Activated T-helper 2 cell treated with anti-CD3 and anti-CD28 coated beads, Interferon-gamma antibody, Interleukin-2, Interleukin-4, amounts not matched to agents 10 μg/mL and 5 μg/mL and 100 μg/mL, durations not matched to agents 14 hours and 24 hours and 36 hours (primary cell): Measurements from ENCODE around the gene TBCK. TPM values are rescaled to one million over a fixed set of nuclear protein-coding genes. Genes with fewer than 3 reads are reported as not detected.

ENCODE experiments used
- DNase-seq: peaks from one replicate; pipeline ENCODE4 v3.0.0; 2021; ENCODE audit warnings: low spot score
- H3K27ac Mint-ChIP-seq: one replicate; pipeline ENCODE4 v1.8.0; 2021; ENCODE audit warnings: mixed read lengths
- H3K27me3 Mint-ChIP-seq: one replicate; pipeline ENCODE4 v1.8.0; 2021; ENCODE audit warnings: low read depth, mixed read lengths
- H3K36me3 Mint-ChIP-seq: one replicate; pipeline ENCODE4 v1.8.0; 2021; ENCODE audit warnings: low read depth, mixed read lengths
- H3K4me1 Mint-ChIP-seq: one replicate; pipeline ENCODE4 v1.8.0; 2021; ENCODE audit warnings: low read depth, mixed read lengths
- H3K4me3 Mint-ChIP-seq: one replicate; pipeline ENCODE4 v1.8.0; 2021; ENCODE audit warnings: low read depth, mild to moderate bottlenecking, moderate library complexity, mixed read lengths
- H3K9me3 Mint-ChIP-seq: one replicate; pipeline ENCODE4 v1.8.0; 2021; ENCODE audit warnings: mixed read lengths
- intact Hi-C: fragments of 100-400 bp; cut with micrococcal nuclease; formaldehyde crosslinking; loops from one replicate; pipeline ENCODE4 v1.15.1; 2023
- total RNA-seq: library from RNA; stranded (reverse); gene quantifications from 2 replicates; pipeline ENCODE4 v1.2.3, GENCODE V29; 2022

Gene TBCK
- total RNA-seq, 1 donor from 2014 or later, result 29.8 TPM

DNA sequence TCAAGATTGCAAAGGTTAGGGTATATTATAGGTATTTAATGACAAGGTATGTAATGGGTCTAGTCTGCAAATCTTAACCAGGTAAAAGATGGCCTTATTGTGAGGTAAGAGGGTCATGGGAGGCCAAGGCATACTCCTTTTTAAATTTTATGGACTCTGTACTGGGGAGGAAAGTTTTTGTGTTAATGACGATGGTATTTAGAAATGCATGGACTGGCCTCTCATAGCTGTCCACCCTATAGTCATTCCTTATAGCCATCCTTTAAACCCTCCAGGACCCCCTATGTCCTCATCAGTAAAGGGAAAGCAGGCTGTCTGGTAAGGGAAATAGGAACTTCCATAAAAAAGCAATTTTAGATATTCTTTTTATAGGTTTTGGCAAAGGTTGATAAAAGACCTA, 1.8 kb upstream of the TBCK start:
- H3K4me1 Mint-ChIP-seq, result peaks cover 25% of the 10 kb centered on the region
- no peak for DNase-seq
- intact Hi-C loops, result loop anchor here (2.0 to 10.0 kb wide), 4 partner anchors 15 to 1171 kb away; partner anchors contain the start of genes GSTCD, INTS12 and TET2
- H3K9me3 Mint-ChIP-seq, result no peaks in the 10 kb centered on the region
- no peak overlapping the region for H3K4me3 Mint-ChIP-seq
- no peaks in the 10 kb centered on the region for H3K27me3 Mint-ChIP-seq
- H3K36me3 Mint-ChIP-seq, result peaks cover 22% of the 10 kb centered on the region
- H3K27ac Mint-ChIP-seq, result no peak overlapping the region

DNA sequence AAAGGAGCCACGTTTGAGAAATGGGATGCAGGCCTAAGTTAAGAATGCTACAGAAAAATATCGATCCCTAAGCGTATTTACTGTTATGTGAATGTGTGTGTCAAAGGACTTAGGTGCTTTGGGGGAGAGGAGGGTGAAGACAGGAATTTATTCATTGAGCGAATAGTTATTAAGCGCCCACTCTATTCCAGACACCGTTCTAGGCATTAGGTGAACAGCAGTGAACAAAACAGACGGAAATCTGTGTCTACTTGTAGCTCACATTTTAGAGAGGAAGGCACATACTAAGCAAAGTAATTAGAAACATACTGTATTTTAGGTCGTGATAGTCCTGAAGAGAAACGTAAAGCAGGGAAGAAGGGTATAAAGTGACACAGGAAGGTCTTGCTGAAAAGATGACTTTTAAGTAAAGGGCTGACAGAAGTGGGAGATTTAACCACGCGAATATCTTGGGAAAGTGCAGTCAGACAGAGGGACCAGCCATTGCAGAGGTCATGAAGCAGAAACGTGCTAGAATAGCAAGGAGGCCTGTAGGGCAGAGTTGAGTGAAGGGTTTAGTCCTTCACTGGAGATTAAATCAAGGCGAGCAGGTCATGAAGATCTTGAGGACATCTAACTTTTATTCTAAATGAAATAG, 882 bp upstream of the TBCK start:
- Mint-ChIP-seq H3K4me1 (peaks cover 26% of the 10 kb centered on the region), H3K36me3 (peaks cover 23% of the 10 kb centered on the region), H3K9me3 (no peaks in the 10 kb centered on the region), H3K4me3 (no peak overlapping the region), H3K27me3 (no peaks in the 10 kb centered on the region), H3K27ac (no peak overlapping the region)
- DNase-seq, result no peak
- intact Hi-C loops, result loop anchor here (1.0 to 10.0 kb wide), 5 partner anchors 16 to 1403 kb away; partner anchors contain the start of genes GSTCD, INTS12, PAPSS1 and TET2

GRCh38 chr4:106315476-106315967, 487 bp downstream of the TBCK start:
- DNase-seq, result no peak
- Mint-ChIP-seq H3K36me3 (peaks cover 12% of the 10 kb centered on the region), H3K9me3 (no peaks in the 10 kb centered on the region), H3K27me3 (no peaks in the 10 kb centered on the region), H3K4me3 (no peak overlapping the region), H3K27ac (no peak overlapping the region), H3K4me1 (peaks cover 23% of the 10 kb centered on the region)
- intact Hi-C loops, result loop anchor here (2.0 to 10.0 kb wide), 4 partner anchors 49 to 1168 kb away; partner anchors contain the start of genes GSTCD, INTS12 and TET2

GRCh38 chr4:106314960-106315359, 1.0 kb downstream of the TBCK start:
- H3K27me3 Mint-ChIP-seq, result no peaks in the 10 kb centered on the region
- H3K4me3 Mint-ChIP-seq, result no peak overlapping the region
- peaks cover 23% of the 10 kb centered on the region for H3K4me1 Mint-ChIP-seq
- peak overlapping the region; percentile 91 for H3K27ac Mint-ChIP-seq
- intact Hi-C loops, result loop anchor here (2.0 to 10.0 kb wide), 4 partner anchors 48 to 1168 kb away; partner anchors contain the start of genes GSTCD, INTS12 and TET2
- H3K9me3 Mint-ChIP-seq, result no peaks in the 10 kb centered on the region
- peaks cover 7% of the 10 kb centered on the region for H3K36me3 Mint-ChIP-seq
- no peak for DNase-seq

GRCh38 chr4:106312997-106313522, 2.9 kb downstream of the TBCK start:
- Mint-ChIP-seq H3K4me3 (peak overlapping the region; percentile 37), H3K4me1 (peaks cover 15% of the 10 kb centered on the region), H3K36me3 (peaks cover 6% of the 10 kb centered on the region), H3K27ac (peak overlapping the region; percentile 70), H3K27me3 (no peaks in the 10 kb centered on the region), H3K9me3 (no peaks in the 10 kb centered on the region)
- no peak for DNase-seq
- intact Hi-C loops, result loop anchor here (10.0 kb wide), 1 partner anchor 1008 kb away; no protein-coding TSS in a partner anchor

GRCh38 chr4:106312377-106312776, 3.6 kb downstream of the TBCK start:
- Mint-ChIP-seq H3K4me3 (no peak overlapping the region), H3K36me3 (peaks cover 6% of the 10 kb centered on the region), H3K27ac (no peak overlapping the region), H3K4me1 (peaks cover 15% of the 10 kb centered on the region), H3K27me3 (no peaks in the 10 kb centered on the region), H3K9me3 (no peaks in the 10 kb centered on the region)
- no peak for DNase-seq
- intact Hi-C loops, result loop anchor here (10.0 kb wide), 1 partner anchor 1008 kb away; no protein-coding TSS in a partner anchor

GRCh38 chr4:106306561-106306960, 9.4 kb downstream of the TBCK start:
- intact Hi-C loops, result no loop called here
- peaks cover 10% of the 10 kb centered on the region for H3K36me3 Mint-ChIP-seq
- no peaks in the 10 kb centered on the region for H3K27me3 Mint-ChIP-seq
- H3K27ac Mint-ChIP-seq, result no peak overlapping the region
- H3K4me1 Mint-ChIP-seq, result no peaks in the 10 kb centered on the region
- no peak overlapping the region for H3K4me3 Mint-ChIP-seq
- no peak for DNase-seq
- H3K9me3 Mint-ChIP-seq, result no peaks in the 10 kb centered on the region

DNA sequence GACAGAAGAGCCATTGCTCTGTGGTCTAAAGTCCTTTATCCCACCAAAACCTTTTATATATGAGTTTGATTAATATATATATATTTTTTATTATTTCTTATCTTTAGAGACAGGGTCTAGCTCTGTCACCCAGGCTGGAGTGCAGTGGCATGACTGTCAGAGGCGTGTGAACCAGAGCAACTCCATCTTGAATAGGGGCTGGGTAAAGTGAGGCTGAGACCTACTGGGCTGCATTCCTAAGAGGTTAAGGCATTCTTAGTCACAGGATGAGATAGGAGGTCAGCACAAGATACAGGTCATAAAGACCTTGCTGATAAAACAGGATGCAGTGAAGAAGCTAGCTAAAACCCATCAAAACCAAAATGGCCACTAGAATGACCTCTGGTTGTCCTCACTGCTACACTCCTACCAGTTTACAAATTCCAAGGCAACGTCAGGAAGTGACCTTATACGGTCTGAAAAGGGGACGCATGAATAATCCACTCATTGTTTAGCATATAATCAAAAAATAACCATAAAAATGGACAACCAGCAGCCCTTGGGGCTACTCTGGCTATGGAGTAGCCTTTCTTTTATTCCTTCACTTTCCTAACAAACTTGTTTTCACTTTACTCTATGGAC, 10.5 kb downstream of the TBCK start:
- intact Hi-C loops, result no loop called here
- Mint-ChIP-seq H3K27ac (no peak overlapping the region), H3K4me3 (no peak overlapping the region), H3K27me3 (no peaks in the 10 kb centered on the region), H3K36me3 (peaks cover 10% of the 10 kb centered on the region), H3K4me1 (no peaks in the 10 kb centered on the region), H3K9me3 (no peaks in the 10 kb centered on the region)
- no peak for DNase-seq

DNA sequence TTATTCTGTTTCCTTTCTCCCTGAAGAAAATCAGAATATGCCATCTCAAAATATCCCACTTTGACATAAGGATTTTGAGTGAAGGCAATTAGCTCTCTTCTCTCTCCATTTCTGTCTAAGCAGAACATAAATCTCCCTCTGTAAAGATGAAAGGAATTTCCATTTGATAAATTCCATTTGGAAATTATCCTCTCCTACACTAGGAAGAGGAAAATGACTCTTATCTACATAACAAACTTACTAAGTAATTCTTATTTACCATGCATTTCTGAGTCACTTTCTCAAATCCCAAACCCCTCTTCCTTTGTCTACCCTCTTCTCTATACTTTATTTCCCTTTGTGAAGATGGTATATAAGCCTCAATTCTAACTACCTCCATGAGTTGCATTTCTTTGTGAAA, 11.4 kb downstream of the TBCK start:
- intact Hi-C loops, result no loop called here
- no peak overlapping the region for H3K4me3 Mint-ChIP-seq
- no peaks in the 10 kb centered on the region for H3K4me1 Mint-ChIP-seq
- DNase-seq, result no peak
- H3K27me3 Mint-ChIP-seq, result no peaks in the 10 kb centered on the region
- H3K36me3 Mint-ChIP-seq, result peaks cover 15% of the 10 kb centered on the region
- H3K27ac Mint-ChIP-seq, result no peak overlapping the region
- H3K9me3 Mint-ChIP-seq, result no peaks in the 10 kb centered on the region

GRCh38 chr4:106303548-106304281, 12.3 kb downstream of the TBCK start:
- no peaks in the 10 kb centered on the region for H3K4me1 Mint-ChIP-seq
- no peak overlapping the region for H3K4me3 Mint-ChIP-seq
- H3K9me3 Mint-ChIP-seq, result no peaks in the 10 kb centered on the region
- no peak for DNase-seq
- no peaks in the 10 kb centered on the region for H3K27me3 Mint-ChIP-seq
- intact Hi-C loops, result no loop called here
- H3K36me3 Mint-ChIP-seq, result peaks cover 15% of the 10 kb centered on the region
- no peak overlapping the region for H3K27ac Mint-ChIP-seq

DNA sequence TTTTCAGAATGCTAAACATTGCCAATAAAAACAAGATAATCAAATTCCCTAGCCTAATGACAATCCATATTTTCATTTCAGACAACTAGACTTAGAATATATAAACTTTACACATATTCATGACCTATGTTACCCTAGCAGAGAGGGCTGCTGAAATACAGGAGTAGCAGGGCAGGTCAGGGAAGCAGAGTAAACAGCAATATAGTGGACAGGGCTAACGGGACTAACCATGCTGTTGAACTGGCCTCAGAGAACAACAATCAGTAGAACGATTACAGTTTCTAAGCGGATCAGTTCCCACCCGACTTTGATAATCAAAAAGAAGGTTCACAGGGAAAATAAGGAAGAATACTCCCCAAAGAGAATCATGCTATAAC, 14.0 kb downstream of the TBCK start:
- no peak overlapping the region for H3K27ac Mint-ChIP-seq
- no peak for DNase-seq
- no peaks in the 10 kb centered on the region for H3K9me3 Mint-ChIP-seq
- no peak overlapping the region for H3K4me3 Mint-ChIP-seq
- peaks cover 15% of the 10 kb centered on the region for H3K36me3 Mint-ChIP-seq
- no peaks in the 10 kb centered on the region for H3K4me1 Mint-ChIP-seq
- H3K27me3 Mint-ChIP-seq, result no peaks in the 10 kb centered on the region
- intact Hi-C loops, result no loop called here

DNA sequence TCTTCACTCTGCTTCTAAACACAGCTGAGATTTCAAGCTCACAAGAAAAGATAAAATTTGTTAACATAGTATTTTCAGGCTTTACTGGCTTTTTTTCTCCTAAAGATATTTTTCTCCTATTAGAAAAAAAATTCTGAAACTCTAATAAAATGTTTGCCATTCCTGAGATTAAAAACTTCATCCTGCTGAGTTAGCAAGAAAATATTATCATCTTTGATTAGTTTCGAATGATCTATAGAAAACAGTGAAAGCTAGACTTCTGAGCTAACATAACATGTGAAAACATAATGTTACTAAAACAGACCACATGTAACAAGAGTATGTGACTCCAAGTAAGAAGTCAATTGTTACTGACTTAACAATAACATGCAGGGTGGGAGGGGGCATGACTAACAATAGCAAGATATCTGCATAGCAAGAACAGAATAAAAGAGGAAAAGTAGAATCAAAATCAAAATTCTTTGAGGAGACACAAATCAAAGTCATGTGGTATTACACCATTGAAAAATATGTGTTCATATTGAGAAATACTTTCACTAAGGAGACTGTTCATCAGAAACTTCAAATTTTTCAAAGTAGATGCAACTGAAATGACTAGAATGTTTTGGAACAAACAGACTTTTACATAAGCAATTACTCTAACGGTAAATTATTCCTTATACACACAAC, 14.5 kb downstream of the TBCK start:
- Mint-ChIP-seq H3K9me3 (no peaks in the 10 kb centered on the region), H3K36me3 (peaks cover 15% of the 10 kb centered on the region), H3K27ac (no peak overlapping the region), H3K4me3 (no peak overlapping the region), H3K4me1 (no peaks in the 10 kb centered on the region), H3K27me3 (no peaks in the 10 kb centered on the region)
- DNase-seq, result no peak
- intact Hi-C loops, result no loop called here
